ENCODE measurements around the gene KCTD1.

- TF ChIP-seq, protein P1, sequence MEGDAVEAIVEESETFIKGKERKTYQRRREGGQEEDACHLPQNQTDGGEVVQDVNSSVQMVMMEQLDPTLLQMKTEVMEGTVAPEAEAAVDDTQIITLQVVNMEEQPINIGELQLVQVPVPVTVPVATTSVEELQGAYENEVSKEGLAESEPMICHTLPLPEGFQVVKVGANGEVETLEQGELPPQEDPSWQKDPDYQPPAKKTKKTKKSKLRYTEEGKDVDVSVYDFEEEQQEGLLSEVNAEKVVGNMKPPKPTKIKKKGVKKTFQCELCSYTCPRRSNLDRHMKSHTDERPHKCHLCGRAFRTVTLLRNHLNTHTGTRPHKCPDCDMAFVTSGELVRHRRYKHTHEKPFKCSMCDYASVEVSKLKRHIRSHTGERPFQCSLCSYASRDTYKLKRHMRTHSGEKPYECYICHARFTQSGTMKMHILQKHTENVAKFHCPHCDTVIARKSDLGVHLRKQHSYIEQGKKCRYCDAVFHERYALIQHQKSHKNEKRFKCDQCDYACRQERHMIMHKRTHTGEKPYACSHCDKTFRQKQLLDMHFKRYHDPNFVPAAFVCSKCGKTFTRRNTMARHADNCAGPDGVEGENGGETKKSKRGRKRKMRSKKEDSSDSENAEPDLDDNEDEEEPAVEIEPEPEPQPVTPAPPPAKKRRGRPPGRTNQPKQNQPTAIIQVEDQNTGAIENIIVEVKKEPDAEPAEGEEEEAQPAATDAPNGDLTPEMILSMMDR (conservative IDR thresholded peaks at IDR 0.05; ENCODE audit: low read depth, low read length), result no peak
- TF ChIP-seq BHLHE40 (IDR thresholded peaks at IDR 0.05; ENCODE audit: low read depth, low read length) (no peak), POLR2A (IDR thresholded peaks at IDR 0.05; ENCODE audit: low read depth, low read length) (no peak), FOS (IDR thresholded peaks at IDR 0.05; ENCODE audit: low read depth, low read length) (no peak), CEBPB (IDR thresholded peaks at IDR 0.05; ENCODE audit: low read depth, low read length) (no peak), NFE2L2 (IDR thresholded peaks at IDR 0.05; ENCODE audit: low read depth, low read length) (no peak)
Measured at GRCh38 chr18:26440644-26441043, 107.7 kb downstream of the KCTD1 start.
